Measurements from ENCODE around the gene AP2A2.
A peak's percentile ranks its signal among the peaks of the same experiment; 100 is the strongest.

Gene AP2A2

DNA sequence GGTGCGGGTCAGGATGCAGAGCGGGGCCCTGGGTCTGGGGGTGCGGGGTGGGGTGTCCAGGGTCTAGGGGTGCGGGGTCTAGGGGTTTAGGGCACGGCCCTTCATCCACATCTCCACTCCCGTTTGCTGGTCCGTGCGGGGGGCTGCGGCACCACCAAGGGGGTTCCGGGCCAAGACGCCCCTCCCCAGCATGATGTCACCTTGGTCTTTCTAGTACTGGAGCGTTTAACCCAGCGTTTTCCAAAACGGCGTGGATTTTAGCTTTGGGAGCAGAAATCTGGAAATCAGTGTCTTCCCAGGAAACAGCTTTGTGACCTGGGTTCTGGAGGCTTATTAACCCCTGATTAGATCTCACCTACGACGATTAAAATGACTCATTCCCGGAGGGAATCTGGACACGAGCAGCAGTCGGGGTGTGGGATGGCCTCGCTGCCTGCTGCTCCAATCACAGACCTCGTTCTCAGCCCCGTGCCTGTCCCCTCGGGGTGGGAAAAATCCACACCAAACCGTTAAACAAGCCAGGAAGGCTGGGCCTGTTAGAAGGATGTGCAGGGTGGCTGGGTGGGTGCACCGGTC lies 759 bp downstream of the AP2A2 start:
- DNase-seq: no peak

DNA sequence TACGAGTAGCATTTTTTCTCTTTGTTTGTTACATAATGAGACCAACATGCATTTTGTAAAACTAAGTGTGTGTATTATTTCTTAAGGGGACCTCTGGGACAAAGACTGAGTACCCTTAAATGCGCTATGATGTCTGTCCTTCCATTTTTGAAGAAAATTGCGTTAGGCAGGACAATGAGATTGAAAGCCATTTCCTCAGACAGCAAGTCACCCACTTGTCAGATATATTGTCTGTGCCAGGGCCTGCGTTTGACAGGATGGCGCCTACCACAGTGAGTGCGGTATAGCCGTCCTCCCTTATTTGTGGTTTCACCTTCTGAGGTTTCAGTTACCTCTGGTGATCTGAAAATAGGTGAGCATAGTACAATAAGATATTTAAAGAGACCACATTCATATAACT lies 2.2 kb downstream of the AP2A2 start:
- DNase-seq: no peak

DNA sequence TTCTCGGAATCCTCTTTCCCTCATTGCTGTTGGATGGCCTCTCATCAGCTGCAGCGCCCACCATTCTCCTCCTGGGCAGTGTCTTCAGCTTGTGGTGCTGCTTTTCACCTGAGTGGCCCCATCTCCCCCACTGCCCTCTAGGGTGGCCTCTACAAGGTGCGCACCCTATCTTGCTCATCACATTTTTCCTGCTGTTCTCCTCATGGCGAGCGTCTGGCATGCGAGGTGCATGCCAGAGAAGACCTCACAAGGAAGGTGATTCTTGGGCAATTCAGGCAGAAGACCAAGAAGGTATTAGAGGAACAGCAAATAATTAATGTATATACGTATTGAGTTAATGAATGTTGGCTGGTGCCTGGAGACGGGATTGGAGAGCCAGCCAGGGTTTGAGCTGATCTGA lies 3.1 kb downstream of the AP2A2 start:
- DNase-seq: no peak

DNA sequence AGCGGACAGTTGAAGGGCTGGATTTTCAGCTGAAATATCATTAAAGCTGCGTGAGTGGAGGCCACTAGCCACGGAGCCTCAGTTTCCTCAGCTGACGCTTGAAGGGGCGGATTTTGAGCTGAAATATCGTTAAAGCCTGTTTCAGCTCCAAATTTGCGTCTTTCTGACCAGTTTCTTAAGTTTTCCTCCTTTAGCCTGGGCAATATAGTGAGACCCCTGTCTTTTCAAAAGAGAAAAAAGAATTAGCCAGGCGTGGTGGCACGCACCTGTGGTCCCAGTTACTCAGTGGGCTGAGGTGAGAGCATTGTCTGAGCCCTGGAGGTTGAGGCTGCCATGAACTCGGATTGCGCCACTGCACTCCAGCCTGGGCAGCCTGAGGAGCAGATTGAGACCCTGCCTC lies 3.7 kb downstream of the AP2A2 start:
- no peak for DNase-seq

DNA sequence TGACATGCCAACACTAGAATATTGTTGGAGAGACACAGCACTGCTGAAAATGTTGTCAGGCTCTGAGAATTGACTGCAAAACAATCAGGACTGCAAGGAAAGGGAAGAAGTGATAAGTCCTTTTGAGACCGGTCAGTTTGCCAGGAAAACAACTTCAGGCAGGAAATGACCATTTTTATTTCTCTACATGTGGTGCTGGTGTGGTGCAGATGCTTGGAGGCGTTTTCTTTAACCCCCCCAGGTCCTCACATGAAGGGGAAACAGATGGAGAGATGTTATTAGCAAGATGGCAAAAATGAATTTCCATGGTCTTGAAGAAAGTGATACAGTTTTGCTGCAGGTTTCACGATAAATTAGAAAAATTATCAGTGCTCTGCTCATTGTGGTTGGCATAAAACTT lies 5.7 kb downstream of the AP2A2 start:
- no peak for DNase-seq

DNA sequence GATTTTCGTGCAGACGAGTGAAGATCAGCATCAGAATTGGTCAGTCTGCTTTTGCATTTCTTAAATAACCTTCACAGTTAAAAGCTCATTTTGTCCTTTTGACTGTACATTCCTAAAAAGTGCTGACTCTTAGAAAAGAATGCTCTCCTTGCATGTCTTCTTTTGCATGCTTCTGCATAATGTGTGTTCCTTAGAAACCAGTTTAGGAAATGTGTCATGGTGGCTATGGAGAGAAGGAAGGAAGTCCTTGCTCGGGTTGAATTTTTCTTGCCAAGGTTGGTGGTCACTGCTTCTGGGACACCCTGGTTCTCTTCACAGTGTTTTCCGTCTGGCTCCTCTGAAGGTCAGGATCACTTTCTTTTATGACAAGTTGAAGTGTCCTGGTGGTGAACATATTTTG lies 6.8 kb downstream of the AP2A2 start:
- DNase-seq: no peak

DNA sequence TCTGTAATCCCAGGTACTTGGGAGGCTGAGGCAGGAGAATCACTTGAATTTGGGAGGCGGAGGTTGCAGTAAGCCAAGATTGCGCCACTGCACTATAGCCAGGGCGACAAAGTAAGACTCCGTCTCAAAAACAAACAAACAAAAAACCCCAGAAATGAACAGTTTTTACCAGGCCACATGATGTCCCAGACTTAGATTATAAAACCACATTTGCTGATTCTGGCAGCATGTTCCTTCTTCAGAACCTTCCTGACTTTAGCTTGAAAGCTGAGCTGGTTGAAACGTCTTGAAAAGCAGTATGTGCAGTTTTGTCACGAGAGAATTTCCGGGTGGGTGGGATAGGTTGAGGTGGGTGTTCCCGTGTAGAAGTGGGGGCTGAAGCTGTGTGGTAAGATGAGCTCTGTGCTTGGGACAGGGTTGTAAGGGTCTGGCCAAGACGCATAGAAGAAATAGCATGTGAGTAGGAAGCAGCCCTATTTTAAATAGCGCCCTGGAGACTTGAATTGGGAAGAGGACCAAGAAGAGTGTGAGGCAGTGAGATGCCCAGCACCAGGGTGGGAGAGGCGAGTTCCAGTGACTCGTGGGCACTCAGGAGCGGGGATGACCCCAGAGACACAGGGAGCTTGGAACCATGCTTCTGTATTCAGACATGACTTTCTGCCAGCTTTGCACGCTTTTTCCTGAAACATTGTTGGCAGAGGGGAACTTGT lies 7.6 kb downstream of the AP2A2 start:
- peak; percentile 55 for DNase-seq

DNA sequence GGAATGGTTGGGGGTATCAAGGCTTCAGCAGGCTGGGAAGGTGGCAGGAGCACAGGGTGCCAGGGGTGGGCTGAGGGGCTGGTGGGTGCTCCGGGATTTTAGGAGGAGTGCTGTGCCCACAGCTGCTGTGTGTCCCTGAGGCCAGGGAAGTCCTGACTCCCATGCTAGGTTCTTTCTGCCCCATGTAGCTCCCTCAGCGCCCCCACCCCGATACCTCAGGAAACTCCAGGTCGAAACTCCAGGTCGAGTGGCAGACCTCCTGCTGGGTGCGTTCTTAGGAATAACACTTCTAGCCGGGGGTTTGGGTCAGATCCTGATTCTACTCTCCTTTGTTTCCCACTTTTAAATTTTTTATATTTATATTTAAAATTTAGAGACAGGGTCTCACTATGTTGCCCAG lies 8.3 kb downstream of the AP2A2 start:
- DNase-seq: no peak

DNA sequence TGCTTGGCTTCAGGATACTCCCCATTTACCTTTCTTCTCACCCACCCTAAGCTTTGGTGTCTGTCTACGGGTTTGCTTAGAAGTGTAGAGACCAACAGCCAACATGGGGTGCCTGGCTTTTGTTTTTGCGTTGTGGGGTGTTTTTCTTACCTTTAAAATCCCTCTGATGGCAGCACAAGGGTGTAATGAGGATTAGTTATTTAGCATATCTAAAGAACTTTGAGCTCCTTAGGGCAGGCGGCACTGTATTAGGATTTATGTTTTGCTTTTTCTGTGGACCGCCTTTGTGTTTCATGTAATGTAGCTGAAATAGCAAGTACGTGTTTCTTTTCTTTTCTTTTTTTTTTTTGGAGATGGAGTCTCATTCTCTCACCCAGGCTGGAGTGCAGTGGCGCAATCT lies 8.9 kb downstream of the AP2A2 start:
- DNase-seq: no peak

DNA sequence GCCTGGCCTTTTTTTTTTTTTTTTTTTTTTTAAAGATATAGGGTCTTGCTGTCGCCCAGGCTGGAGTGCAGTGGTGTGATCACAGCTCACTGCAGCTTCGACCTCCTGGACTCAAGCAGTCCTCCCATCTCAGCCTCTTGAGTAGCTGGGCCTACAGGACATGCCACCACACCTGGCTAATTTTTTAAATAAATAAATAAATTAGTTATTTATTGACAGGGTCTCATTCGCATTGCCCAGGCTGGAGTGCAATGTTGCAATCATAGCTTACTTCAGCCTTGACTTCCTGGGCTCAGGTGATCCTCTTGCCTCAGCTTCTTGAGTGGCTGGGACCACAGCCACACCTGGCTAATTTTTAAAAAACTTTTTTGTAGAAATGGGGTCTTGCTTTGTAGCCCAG lies 10.5 kb downstream of the AP2A2 start:
- DNase-seq: no peak

DNA sequence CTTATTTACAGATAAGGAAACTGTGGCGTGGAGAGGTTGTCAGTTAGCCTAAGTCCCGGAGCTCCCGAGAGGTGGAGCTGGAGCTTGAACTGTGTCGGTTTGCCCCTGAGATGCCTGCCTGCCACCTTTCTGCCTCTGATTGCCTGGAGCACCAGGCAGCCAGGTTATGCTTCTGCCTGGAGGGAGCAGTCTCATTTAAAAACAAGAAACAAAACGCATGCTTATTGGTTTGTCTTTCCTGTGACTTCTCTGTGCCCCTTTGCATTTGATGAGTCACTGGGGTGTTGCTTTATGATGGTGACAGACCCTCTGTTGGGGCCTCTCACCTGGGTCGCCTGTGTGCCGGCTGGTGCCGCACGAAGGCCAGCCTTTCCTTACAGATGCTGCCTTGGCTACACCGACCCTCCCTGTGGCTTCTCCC lies 12.2 kb downstream of the AP2A2 start:
- no peak for DNase-seq

DNA sequence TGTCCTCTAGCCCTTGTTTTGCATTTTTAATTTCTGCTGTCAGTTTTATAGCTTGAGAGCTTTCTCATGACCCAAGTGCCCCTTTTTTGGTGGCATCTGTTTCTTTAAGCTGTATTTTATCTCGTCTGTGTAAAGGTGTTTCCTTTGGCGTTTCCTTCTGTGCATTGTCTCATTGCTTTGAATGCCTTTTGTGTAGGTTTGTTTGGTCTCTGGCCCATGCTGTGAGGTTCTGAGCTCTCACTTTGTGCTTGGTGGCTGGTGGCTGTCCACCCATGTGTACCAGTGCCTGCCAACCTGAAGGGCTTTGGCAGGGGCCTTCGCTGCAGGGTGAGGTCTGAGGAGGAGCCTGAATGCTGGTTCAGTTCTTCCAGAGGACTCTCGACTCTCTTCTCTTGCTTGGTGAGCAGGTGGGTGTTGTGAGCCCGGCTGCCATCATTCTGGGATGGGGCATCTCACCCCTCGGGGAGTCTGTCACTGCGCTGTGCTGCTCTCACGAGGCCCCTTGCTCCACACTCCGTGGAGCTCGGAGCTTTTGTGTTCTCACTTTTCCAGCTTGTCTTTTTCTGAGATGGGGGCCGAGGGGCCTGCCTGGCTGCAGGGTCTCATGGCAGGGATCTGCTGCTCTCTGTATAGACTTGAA lies 14.9 kb downstream of the AP2A2 start:
- no peak for DNase-seq

DNA sequence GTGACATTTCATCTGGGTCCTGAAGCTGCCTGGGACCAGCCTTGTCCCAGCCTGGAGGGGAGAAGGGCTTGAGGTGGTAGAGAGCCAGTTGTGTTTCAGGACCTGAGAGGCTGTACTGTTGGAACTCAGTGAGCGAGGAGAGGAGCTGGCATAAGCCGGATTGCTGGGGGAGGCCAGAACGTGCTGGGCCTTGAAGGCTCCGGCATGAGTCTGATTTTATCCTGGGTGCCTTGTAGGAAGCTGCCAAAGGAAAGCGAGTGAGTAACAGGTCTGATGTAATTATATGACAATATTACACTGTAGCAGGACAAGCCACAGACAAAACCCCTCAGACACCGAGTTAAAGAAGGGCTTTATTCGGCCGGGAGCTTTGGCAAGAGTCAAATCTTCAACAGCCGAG lies 17.2 kb downstream of the AP2A2 start:
- peak; percentile 31 for DNase-seq

DNA sequence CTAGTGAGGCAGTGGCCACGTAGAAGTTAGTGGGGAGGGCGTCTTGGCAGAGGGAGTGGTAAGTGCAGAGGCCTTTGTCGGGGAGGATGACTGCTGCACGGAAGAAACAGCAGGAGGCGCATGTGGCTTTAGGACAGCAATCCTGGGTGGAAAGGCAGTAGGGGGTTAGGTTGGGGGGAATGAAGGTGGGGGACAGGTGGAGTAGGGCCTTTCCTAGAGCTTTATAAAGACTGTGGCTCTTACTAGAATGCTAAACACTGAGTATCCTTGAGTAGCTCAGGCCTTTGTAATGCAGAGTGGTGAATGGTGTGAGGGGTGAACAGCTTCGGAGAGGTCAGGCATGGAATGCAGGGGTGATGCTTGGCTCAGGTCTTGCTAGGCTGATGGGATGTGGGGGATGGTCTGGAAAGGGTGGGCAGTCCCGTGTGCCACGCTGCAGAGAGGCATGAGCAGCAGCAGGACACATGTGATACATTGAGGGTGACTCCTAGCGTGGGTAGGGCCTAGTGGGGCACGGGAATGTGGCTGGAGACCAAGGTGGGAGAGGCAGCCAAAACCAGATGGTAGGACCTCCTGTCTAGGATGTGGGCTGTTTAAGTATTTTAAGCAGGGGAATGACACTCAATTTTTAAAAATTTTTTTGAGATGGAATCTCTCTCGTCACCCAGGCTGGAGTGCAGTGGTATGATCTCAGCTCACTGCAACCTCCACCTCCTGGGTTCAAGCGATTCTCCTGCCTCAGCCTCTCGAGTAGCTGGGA lies 19.2 kb downstream of the AP2A2 start:
- no peak for DNase-seq

DNA sequence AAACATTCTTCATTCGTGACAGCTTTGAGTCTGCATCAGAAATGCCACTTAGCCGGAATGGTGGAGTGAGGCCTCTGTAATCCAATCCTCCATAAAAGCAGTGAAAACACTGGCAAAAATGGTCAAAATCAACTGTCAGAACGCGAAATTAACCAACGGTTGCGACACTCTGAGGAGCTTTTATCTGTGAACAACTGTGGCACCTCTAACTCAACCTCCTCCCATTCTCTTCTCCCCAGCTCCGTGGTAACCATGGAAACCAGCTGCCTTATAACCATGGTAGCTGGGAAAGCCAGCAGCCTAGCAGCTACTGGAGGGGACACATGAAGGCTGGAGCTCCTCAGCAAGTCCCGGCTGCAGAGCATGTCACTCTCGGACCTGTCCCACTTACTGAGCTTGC lies 20.3 kb downstream of the AP2A2 start:
- DNase-seq: peak; percentile 30

DNA sequence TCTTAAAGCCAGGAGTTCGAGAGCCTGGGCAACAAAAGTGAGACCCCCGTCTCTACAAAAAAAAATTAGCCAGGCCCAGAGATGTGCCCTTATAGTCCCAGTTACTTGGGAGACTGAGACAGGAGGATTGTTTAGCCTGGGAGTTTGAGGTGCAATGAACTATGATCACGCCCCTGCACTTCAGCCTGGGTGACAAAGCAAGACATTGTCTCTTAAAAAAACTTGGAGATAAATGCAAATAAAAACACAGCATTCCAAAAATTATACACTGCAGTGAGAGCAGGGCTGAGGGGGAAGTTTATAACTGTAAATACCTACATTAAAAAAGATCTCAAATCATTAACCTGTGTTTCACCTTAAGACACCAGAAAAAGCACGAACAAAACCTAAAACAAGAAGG lies 22.1 kb downstream of the AP2A2 start:
- DNase-seq: no peak

DNA sequence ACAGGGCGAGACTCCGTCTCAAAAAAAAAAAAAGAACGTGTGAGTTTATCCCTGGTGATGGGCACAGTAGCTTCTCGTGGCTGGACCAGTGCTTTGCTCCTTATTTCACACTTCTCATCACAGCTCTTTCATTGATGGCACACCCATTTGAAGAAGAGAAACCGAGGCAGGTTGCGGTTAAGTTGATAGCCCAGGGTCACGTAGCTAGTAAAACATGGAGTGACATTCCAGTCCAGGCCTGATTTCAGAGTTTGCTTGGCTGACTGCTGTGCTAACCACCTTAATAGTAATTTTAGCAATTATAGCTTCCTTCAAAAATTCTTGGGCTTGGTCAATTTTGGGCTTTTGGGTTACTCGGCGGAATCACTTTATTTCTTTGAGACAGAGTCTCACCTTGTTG lies 25.8 kb downstream of the AP2A2 start:
- DNase-seq: no peak

DNA sequence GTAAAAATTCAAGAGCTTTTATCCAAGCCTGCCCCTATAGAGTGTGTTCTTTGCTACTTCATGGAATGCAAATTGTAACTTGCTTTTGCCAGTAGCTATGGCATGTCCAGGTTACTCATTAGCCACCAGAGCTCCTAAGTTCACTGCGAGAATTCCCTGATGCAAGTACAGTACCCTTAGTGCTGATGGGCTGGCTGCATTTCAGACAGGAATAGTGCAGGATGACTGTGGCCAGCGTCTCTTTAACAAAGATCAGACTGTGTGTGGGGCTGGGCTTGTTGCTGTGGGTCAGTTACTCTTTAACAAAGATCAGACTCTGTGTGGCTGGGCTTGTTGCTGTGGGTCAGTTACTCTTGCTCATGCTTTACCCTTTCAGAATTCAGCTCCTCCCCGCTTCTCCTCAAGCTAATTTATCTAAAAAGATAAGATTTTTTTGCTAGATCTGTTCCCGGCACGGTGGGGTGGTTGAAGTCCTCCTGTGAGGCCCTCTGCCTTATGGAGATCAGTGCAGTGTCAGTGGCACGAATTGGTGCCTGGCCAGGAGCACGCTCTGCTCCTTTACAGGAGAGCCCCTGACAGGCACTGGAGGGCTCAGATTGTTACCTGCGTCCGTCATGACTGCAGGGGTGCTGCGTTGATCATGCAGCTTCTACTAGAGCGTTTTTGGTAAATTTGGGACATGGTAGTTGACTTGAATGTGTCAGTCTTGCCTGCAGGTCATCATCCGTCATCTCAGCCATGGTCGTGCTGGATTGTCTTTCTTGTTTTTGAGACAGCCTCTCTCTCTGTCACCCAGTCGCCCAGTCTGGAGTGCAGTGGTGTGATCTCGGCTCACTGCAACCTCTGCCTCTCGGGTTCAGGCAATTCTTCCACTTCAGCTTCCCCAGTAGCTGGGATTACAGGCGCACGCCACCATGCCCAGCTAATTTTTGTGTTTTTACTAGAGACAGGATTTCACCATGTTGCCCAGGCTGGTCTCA lies 27.0 kb downstream of the AP2A2 start:
- DNase-seq: no peak

DNA sequence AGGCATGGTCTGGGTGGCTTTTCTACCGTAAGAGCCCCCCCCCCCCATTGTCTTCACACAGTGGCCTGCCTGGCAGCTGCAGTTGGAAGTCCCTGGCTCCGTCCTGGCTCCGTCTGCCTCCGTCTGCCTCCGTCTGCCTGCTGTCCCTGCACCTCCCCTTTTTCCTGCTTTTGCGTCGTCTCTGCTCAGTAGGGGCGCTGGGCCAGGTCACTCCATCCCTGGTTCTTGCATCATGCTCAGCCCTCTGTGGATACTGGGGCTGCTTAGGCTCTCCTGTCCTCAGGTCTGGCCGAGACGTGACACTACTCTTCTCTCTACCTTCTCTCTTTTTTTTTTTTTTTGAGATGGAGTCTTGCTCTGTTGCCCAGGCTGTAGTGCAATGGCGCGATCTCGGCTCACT lies 27.8 kb downstream of the AP2A2 start:
- no peak for DNase-seq

DNA sequence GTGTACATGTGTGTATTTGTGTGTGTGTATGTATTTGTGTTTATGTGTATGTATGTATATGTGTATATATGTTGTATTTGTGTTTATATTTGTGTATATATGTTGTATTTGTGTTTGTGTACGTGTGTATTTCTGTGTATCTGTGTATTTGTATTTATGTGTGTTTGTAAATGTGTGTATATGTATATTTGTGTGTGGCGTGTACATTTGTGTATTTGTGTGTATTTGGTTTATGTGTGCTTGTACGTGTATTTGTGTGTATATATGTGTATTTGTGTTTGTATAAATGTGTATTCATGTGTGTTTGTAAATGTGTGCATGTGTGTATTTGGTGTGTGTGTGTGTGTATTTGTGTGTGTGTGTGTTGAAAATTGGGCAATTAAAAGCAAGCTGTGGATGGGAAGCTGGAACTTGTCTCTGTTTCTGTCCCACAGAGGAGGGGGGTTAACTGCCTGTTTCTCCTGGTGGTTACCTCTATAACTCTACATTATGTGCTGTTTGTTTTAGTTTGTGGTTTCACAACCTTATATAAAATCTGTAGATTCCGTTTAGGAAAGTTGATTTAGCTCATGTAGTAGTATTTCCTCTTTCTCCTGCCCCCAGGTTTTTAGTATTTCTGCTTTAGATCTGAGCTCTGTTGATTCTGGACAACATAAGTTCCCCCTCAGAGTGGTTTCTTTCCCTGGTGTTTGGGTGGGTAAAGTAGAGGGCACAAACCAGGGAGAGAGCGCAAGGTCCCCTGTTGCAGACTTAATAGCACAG lies 28.9 kb downstream of the AP2A2 start:
- no peak for DNase-seq

DNA sequence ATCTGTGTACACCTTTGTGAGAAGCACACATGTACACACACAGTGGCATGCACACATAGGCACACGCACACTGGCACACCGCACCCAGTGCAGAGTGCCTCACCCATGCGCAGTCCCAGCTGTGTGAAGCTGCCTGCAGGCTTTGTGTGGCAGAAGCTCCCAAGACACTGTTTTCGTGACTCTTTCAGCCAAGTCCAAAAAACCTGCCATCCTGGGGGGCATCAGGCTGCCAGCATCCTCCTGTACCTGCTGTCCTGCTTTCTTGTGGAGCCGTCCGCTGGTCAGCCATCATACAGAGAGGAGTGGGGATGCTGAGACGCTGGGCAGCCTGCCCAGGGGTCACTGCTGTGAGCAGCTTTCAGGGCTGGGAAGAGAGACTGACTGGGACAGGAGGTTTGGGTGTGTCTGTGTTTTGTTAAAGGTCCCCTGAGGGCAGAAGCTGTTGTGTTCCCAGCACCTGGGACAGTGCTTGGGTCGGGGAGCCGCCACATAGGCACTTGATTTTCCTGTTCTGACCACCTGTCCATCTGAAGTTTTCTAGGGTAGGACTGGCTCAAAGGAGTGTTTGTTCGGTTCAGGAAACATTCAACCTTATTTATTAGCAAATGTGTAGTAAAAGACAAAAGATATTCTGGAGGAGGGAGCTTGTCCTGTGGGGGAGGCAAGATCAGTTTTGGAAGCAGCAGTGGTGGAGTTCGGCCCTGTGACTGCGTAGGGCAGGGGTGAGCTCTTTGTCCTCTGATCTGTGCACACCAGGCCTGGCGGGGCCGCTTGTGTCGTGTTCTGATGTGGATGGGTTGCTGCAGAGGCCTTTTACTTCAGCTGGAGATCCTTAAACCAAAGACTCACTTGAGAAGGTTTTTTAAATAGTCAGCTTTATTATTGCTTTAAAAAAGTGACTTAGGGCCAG lies 29.7 kb downstream of the AP2A2 start:
- DNase-seq: no peak
